Mesendoderm (in vitro differentiated cells): ENCODE data around the gene RBM44.

ENCODE experiments used
- DNase-seq: peaks from one replicate; pipeline ENCODE4 v3.0.0; 2013
- H2AK5ac ChIP-seq: 2 replicates; pipeline ENCODE4 v1.6.1; 2013; ENCODE audit warnings: low read length, inconsistent platforms
- H2BK120ac ChIP-seq: 2 replicates; pipeline ENCODE4 v1.6.1; 2013; ENCODE audit warnings: low read depth, mild to moderate bottlenecking, low read length, moderate library complexity, mixed read lengths
- H2BK15ac ChIP-seq: replicated peaks from 2 replicates; pipeline ENCODE4 v1.6.1; 2013; ENCODE audit warnings: low read depth, mild to moderate bottlenecking, moderate library complexity
- H2BK5ac ChIP-seq: 2 replicates; pipeline ENCODE4 v1.6.1; 2013; ENCODE audit warnings: low read length, inconsistent platforms
- H3K18ac ChIP-seq: 2 replicates; pipeline ENCODE4 v1.6.1; 2013; ENCODE audit warnings: mild to moderate bottlenecking, low read length, mixed read lengths
- H3K23ac ChIP-seq: one replicate; pipeline ENCODE4 v1.6.1; 2013; ENCODE audit warnings: low read length
- H3K27ac ChIP-seq: 2 replicates; pipeline ENCODE4 v1.5.1; 2013; ENCODE audit warnings: low read depth, mild to moderate bottlenecking, inconsistent platforms, low read length, moderate library complexity
- H3K27me3 ChIP-seq: 2 replicates; pipeline ENCODE4 v1.6.1; 2013; ENCODE audit warnings: low read length, control low read depth, mild to moderate bottlenecking, inconsistent platforms; ENCODE audit not compliant: insufficient read depth, poor library complexity
- H3K36me3 ChIP-seq: 2 replicates; pipeline ENCODE4 v1.6.1; 2013; ENCODE audit warnings: low read length, inconsistent platforms; ENCODE audit not compliant: control insufficient read depth, insufficient read depth
- H3K4ac ChIP-seq: one replicate; pipeline ENCODE4 v1.6.1; 2013; ENCODE audit warnings: low read depth, mild to moderate bottlenecking, low read length, moderate library complexity
- H3K4me1 ChIP-seq: 2 replicates; pipeline ENCODE4 v1.6.1; 2013; ENCODE audit warnings: low read depth, low read length, inconsistent platforms; ENCODE audit not compliant: control insufficient read depth
- H3K4me2 ChIP-seq: 2 replicates; pipeline ENCODE4 v1.6.1; 2013; ENCODE audit warnings: low read length
- H3K4me3 ChIP-seq: 2 replicates; pipeline ENCODE4 v1.5.1; 2013; ENCODE audit warnings: mild to moderate bottlenecking, low read length
- H3K56ac ChIP-seq: one replicate; pipeline ENCODE4 v1.6.1; 2013; ENCODE audit warnings: low read length
- H3K79me1 ChIP-seq: 2 replicates; pipeline ENCODE4 v1.6.1; 2013; ENCODE audit warnings: low read length, inconsistent platforms
- H3K79me2 ChIP-seq: 2 replicates; pipeline ENCODE4 v1.6.1; 2013; ENCODE audit warnings: mild to moderate bottlenecking, low read length; ENCODE audit not compliant: control insufficient read depth, insufficient read depth
- H3K9ac ChIP-seq: 2 replicates; pipeline ENCODE4 v1.6.1; 2013; ENCODE audit warnings: low read length, inconsistent platforms
- H4K5ac ChIP-seq: one replicate; pipeline ENCODE4 v1.6.1; 2013; ENCODE audit warnings: low read length
- H4K8ac ChIP-seq: one replicate; pipeline ENCODE4 v1.6.1; 2013; ENCODE audit warnings: low read depth, mild to moderate bottlenecking, control low read depth, low read length, moderate library complexity
- WGBS: extraction: QIAGEN DNeasy Blood & Tissue Kit; methylation state at CpG from one replicate; pipeline ENCODE4 v1.1.7; 2013; ENCODE audit warnings: low lambda C conversion rate, missing lambda C conversion rate; ENCODE audit not compliant: insufficient coverage; ENCODE audit errors: extremely low coverage; 5-methylcytosine and 5-hydroxymethylcytosine counted together

Gene RBM44

DNA sequence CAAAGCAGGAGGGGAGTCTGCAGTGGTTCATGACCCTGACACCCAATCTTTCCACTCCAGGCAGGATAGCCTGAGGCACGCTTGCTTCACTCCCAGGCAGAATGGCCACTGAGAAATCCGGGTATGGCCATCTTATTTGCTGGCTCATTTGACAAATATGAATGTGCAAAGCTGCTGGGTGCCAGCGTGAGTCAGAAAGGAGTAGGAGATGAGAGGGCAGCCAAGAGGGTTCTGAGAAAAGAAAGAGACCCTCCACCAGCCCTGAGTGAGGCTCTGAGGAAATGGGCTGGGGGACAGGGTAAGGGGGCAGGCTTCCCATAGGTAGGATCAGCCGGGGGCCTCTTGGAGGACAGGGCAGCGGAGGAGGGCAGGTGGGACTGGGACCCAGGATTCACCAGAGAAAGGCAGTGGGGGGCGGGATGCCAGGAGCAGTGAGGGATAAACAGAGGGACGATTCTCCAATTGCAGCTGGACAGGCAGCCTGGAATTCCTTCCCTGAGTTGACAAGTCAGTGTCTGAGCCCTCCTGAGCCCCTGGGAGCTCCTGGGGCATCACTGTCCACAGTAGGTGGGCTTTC is 76.1 kb downstream of the RBM44 start:
- WGBS, result no CpG with 5 or more reads among the region's 7 CpGs

DNA sequence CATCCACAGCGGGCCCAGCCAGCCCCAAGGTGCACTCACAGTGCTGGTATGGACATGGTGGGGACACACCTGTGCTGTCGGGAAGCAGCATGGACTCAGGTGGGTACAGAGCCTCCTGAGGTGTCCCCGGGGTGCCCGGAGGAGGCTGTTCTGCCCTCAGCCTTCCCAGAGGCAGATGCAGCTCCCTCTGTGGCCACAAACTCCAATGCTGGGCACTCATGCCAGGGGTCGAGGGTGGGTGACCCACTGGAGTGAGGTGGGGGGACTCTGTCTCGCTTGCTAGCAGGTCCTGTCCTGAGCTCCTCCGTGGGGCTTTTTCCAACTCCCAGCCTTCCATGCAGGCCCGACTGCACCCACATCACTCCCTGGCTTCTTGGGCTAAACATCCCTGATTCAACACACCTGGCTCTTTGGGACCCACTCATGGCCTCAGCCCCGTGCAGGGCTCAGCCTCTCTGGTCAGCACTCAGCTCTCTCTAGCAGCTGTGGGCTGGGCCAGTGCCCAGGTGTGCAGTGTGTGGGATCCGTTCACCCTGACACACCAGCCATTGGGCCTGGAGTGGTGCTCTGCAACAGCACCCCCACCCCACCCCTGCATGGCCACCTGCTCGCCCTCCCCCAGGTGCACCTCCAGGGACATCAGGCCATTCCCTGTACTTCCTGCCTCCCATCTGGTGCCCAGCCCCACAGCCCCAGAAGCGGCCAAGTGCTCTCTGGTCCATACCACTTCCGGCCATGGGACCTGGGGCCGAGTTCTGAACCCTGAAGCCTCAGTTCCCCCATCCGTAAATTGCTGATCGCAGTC is 76.9 kb downstream of the RBM44 start:
- WGBS, result no CpG with 5 or more reads among the region's 16 CpGs
- no peaks in the 10 kb centered on the region for H3K4me1 ChIP-seq
- H3K4me2 ChIP-seq, result no peak overlapping the region
- no peaks in the 10 kb centered on the region for H3K79me2 ChIP-seq
- no peak overlapping the region for H2BK5ac ChIP-seq
- no peak overlapping the region for H3K9ac ChIP-seq
- no peak overlapping the region for H2BK15ac ChIP-seq
- DNase-seq, result no peak
- H3K79me1 ChIP-seq, result no peaks in the 10 kb centered on the region
- no peak overlapping the region for H2AK5ac ChIP-seq
- no peak overlapping the region for H3K4me3 ChIP-seq
- H3K27me3 ChIP-seq, result no peaks in the 10 kb centered on the region
- H2BK120ac ChIP-seq, result no peak overlapping the region
- no peak overlapping the region for H3K27ac ChIP-seq
- no peak overlapping the region for H3K4ac ChIP-seq
- H3K36me3 ChIP-seq, result no peaks in the 10 kb centered on the region
- H3K56ac ChIP-seq, result no peak overlapping the region
- no peak overlapping the region for H4K8ac ChIP-seq
- no peak overlapping the region for H3K23ac ChIP-seq
- H3K18ac ChIP-seq, result no peak overlapping the region
- no peak overlapping the region for H4K5ac ChIP-seq

More for the DNA sequence above, 76.1 kb downstream of the RBM44 start:
- no peak overlapping the region for H3K4me3 ChIP-seq
- no peaks in the 10 kb centered on the region for H3K36me3 ChIP-seq
- H2BK120ac ChIP-seq, result no peak overlapping the region
- no peak overlapping the region for H3K9ac ChIP-seq
- H3K4ac ChIP-seq, result no peak overlapping the region
- no peak overlapping the region for H3K18ac ChIP-seq
- H3K27me3 ChIP-seq, result no peaks in the 10 kb centered on the region
- H2BK15ac ChIP-seq, result no peak overlapping the region
- no peak overlapping the region for H3K23ac ChIP-seq
- no peak overlapping the region for H2AK5ac ChIP-seq
- no peak for DNase-seq
- no peak overlapping the region for H4K8ac ChIP-seq
- no peak overlapping the region for H3K56ac ChIP-seq
- H3K79me1 ChIP-seq, result no peaks in the 10 kb centered on the region
- H3K27ac ChIP-seq, result no peak overlapping the region
- no peak overlapping the region for H3K4me2 ChIP-seq
- no peak overlapping the region for H4K5ac ChIP-seq
- H2BK5ac ChIP-seq, result no peak overlapping the region
- no peaks in the 10 kb centered on the region for H3K4me1 ChIP-seq
- no peaks in the 10 kb centered on the region for H3K79me2 ChIP-seq

GRCh38 chr2:237876061-237876526 is 77.5 kb downstream of the RBM44 start:
- no peak overlapping the region for H3K18ac ChIP-seq
- H3K4ac ChIP-seq, result no peak overlapping the region
- DNase-seq, result no peak
- no peak overlapping the region for H3K9ac ChIP-seq
- no peaks in the 10 kb centered on the region for H3K4me1 ChIP-seq
- no peaks in the 10 kb centered on the region for H3K79me2 ChIP-seq
- H2BK15ac ChIP-seq, result no peak overlapping the region
- no peak overlapping the region for H4K5ac ChIP-seq
- H2BK5ac ChIP-seq, result no peak overlapping the region
- no peak overlapping the region for H3K4me2 ChIP-seq
- no peak overlapping the region for H4K8ac ChIP-seq
- no peak overlapping the region for H3K56ac ChIP-seq
- H3K36me3 ChIP-seq, result no peaks in the 10 kb centered on the region
- WGBS, result no CpG with 5 or more reads among the region's 14 CpGs
- no peaks in the 10 kb centered on the region for H3K27me3 ChIP-seq
- no peak overlapping the region for H2BK120ac ChIP-seq
- H3K27ac ChIP-seq, result no peak overlapping the region
- no peak overlapping the region for H3K4me3 ChIP-seq
- H2AK5ac ChIP-seq, result no peak overlapping the region
- H3K79me1 ChIP-seq, result no peaks in the 10 kb centered on the region
- no peak overlapping the region for H3K23ac ChIP-seq

GRCh38 chr2:237876532-237876931 is 78.0 kb downstream of the RBM44 start:
- no peaks in the 10 kb centered on the region for H3K36me3 ChIP-seq
- H3K4me3 ChIP-seq, result no peak overlapping the region
- H2BK120ac ChIP-seq, result no peak overlapping the region
- no peak overlapping the region for H4K8ac ChIP-seq
- H3K4me2 ChIP-seq, result no peak overlapping the region
- no peak overlapping the region for H2BK15ac ChIP-seq
- H2BK5ac ChIP-seq, result no peak overlapping the region
- WGBS, result no CpG with 5 or more reads among the region's 12 CpGs
- no peak overlapping the region for H3K18ac ChIP-seq
- H4K5ac ChIP-seq, result no peak overlapping the region
- H3K23ac ChIP-seq, result no peak overlapping the region
- no peaks in the 10 kb centered on the region for H3K4me1 ChIP-seq
- H3K56ac ChIP-seq, result no peak overlapping the region
- H3K27me3 ChIP-seq, result no peaks in the 10 kb centered on the region
- no peaks in the 10 kb centered on the region for H3K79me1 ChIP-seq
- DNase-seq, result no peak
- H3K27ac ChIP-seq, result no peak overlapping the region
- no peaks in the 10 kb centered on the region for H3K79me2 ChIP-seq
- no peak overlapping the region for H3K9ac ChIP-seq
- no peak overlapping the region for H2AK5ac ChIP-seq
- H3K4ac ChIP-seq, result no peak overlapping the region

DNA sequence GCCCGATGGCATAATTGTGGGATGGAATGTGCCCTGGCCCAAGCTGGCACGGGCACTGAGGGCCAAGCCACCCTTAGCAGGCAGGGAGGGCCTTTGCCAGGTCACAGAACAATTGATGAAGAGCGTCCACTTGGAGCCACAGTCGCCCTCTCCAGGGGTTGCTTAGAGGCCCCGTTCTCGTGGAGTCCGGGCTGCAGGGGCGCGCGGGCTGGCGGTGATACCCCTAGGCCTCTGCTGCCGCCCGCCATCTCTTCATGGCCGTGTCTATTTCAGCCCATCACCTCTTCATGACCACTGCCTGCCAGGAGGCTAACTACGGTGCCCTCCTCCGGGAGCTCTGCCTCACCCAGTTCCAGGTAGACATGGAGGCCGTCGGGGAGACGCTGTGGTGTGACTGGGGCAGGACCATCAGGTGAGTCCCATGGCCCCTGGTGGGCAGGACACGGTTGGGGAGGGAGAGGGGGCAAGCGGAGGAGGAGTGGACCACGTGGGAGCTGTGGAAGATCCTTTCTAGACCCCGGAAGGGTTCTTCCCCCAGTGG is 78.4 kb downstream of the RBM44 start:
- no peak overlapping the region for H4K8ac ChIP-seq
- no peak overlapping the region for H3K4me2 ChIP-seq
- no peaks in the 10 kb centered on the region for H3K36me3 ChIP-seq
- no peaks in the 10 kb centered on the region for H3K79me2 ChIP-seq
- H3K79me1 ChIP-seq, result no peaks in the 10 kb centered on the region
- H3K4ac ChIP-seq, result no peak overlapping the region
- H3K18ac ChIP-seq, result no peak overlapping the region
- no peak overlapping the region for H2BK5ac ChIP-seq
- DNase-seq, result no peak
- H3K9ac ChIP-seq, result no peak overlapping the region
- H2BK120ac ChIP-seq, result no peak overlapping the region
- H2BK15ac ChIP-seq, result no peak overlapping the region
- H3K23ac ChIP-seq, result no peak overlapping the region
- no peaks in the 10 kb centered on the region for H3K4me1 ChIP-seq
- H4K5ac ChIP-seq, result no peak overlapping the region
- H3K4me3 ChIP-seq, result no peak overlapping the region
- no peak overlapping the region for H3K27ac ChIP-seq
- H3K27me3 ChIP-seq, result no peaks in the 10 kb centered on the region
- H2AK5ac ChIP-seq, result no peak overlapping the region
- no peak overlapping the region for H3K56ac ChIP-seq
- no CpG with 5 or more reads among the region's 23 CpGs for WGBS
